K562 (cell line): ENCODE measurements around the gene EEPD1. TPM values are rescaled to one million over a fixed set of nuclear protein-coding genes. Genes with fewer than 3 reads are reported as not detected.

Source experiments
- ATAC-seq: fragments of 200-7000 bp; cut with Tn5 transposase; 3 replicates; pipeline ENCODE4 v1.9.1; 2020; ENCODE audit warnings: moderate library complexity
- BruUV-seq: library from RNA; stranded (reverse); fragments of 400-500 nt; replicated peaks from 2 replicates; lab custom pipeline; 2021; lab: Mats Ljungman, UMichigan
- CTCF ChIA-PET: fragments of 300-600 bp; formaldehyde crosslinking; extraction: SDS; loops from one replicate; lab custom pipeline; 2021; ENCODE audit warnings: low intra/inter-chr PET ratio; lab: Yijun Ruan, JAX
- POLR2A ChIA-PET: fragments of 300-600, 350-650 bp; sonication (Branson Sonifier 250); formaldehyde crosslinking; extraction: SDS; loops from one replicate; lab custom pipeline; 2021; ENCODE audit warnings: antibody characterized with exemption, inconsistent platforms; lab: Yijun Ruan, JAX
- DNase-seq, 4 experiments: peaks; one replicate each; pipeline versions ENCODE4 v3.0.0 to v3.0.0-alpha.2; 2011 to 2018; ENCODE audit warnings: low spot score in 3 of 4, mixed read lengths in 3 of 4; ENCODE audit errors: extremely low read depth in 1 of 4
- FAIRE-seq: peaks from 2 replicates; lab custom pipeline; 2011; peaks lifted over from hg19 to GRCh38; lab: Jason Lieb, UNC
- H2AFZ ChIP-seq: 2 replicates; pipeline ENCODE4 v1.6.0; 2011; ENCODE audit warnings: low read depth, low read length, control low read depth, inconsistent platforms
- H3K27ac ChIP-seq: fragments of 200-600 bp; 3 replicates; pipeline ENCODE4 v1.8.0; 2011; ENCODE audit warnings: low read depth, mild to moderate bottlenecking, control low read depth, inconsistent platforms, low read length, moderate library complexity, mixed read lengths; ENCODE audit errors: extremely low read depth
- H3K27me3 ChIP-seq, 2 experiments: fragments of 300-600 bp in 1 of 2; 2 replicates in 1 of 2; 3 replicates in 1 of 2; pipeline versions ENCODE4 v1.6.0 to v1.8.0; 2011; ENCODE audit warnings: inconsistent platforms in 2 of 2, low read length in 2 of 2, mild to moderate bottlenecking in 1 of 2, mixed read lengths in 1 of 2, moderate library complexity in 1 of 2; ENCODE audit not compliant: control insufficient read depth in 2 of 2, insufficient read depth in 2 of 2
- H3K36me3 ChIP-seq: fragments of 300-600 bp; 3 replicates; pipeline ENCODE4 v1.8.0; 2011; ENCODE audit warnings: mild to moderate bottlenecking, low read length, inconsistent platforms; ENCODE audit not compliant: control insufficient read depth, insufficient read depth
- H3K4me1 ChIP-seq, 2 experiments: fragments of 200-600 bp in 1 of 2; replicated peaks in 1 of 2; 2 replicates in 1 of 2; 3 replicates in 1 of 2; pipeline versions ENCODE4 v1.5.1 to v1.8.0; 2011; ENCODE audit warnings: inconsistent platforms in 2 of 2, low read length in 2 of 2, mild to moderate bottlenecking in 1 of 2, mixed read lengths in 1 of 2, moderate library complexity in 1 of 2; ENCODE audit not compliant: control insufficient read depth in 2 of 2, insufficient read depth in 2 of 2
- H3K4me2 ChIP-seq: 2 replicates; pipeline ENCODE4 v1.6.1; 2011; ENCODE audit warnings: low read length, control low read depth, inconsistent platforms, mixed read lengths; ENCODE audit not compliant: insufficient read depth
- H3K4me3 ChIP-seq: fragments of 200-600 bp; sonication (generic), shearing (Covaris generic); 2 replicates; pipeline ENCODE4 v1.5.1; 2016; ENCODE audit warnings: control low read depth, inconsistent platforms
- H3K79me2 ChIP-seq: fragments of 200-600 bp; 3 replicates; pipeline ENCODE4 v1.8.0; 2011; ENCODE audit warnings: low read length, inconsistent platforms; ENCODE audit not compliant: control insufficient read depth, insufficient read depth
- H3K9ac ChIP-seq, 2 experiments: 2 replicates each; pipeline versions ENCODE4 v1.6.0 to v1.6.1; 2011; ENCODE audit warnings: low read depth in 2 of 2, low read length in 2 of 2, control low read depth in 1 of 2, inconsistent platforms in 1 of 2, mild to moderate bottlenecking in 1 of 2, mixed read lengths in 1 of 2; ENCODE audit not compliant: insufficient read depth in 1 of 2
- H3K9me1 ChIP-seq: one replicate; pipeline ENCODE4 v1.6.0; 2011; ENCODE audit warnings: inconsistent platforms, mild to moderate bottlenecking, low read length, moderate library complexity; ENCODE audit not compliant: control insufficient read depth, insufficient read depth
- H3K9me3 ChIP-seq: replicated peaks from 2 replicates; pipeline ENCODE4 v1.5.1; 2011; ENCODE audit warnings: low read depth, low read length, inconsistent platforms; ENCODE audit not compliant: control insufficient read depth, insufficient read depth
- H4K20me1 ChIP-seq: replicated peaks from 2 replicates; pipeline ENCODE4 v1.6.1; 2011; ENCODE audit warnings: low read length, inconsistent platforms, mixed read lengths; ENCODE audit not compliant: control insufficient read depth, insufficient read depth
- AFF1 ChIP-seq, 2 experiments: fragments of 450-650 bp; IDR thresholded peaks; 2 replicates each; pipeline ENCODE4 v1.6.1; 2018; ENCODE audit warnings: mild to moderate bottlenecking in 2 of 2, low read depth in 1 of 2; ENCODE audit not compliant: partially characterized antibody in 2 of 2
- STAT5B ChIP-seq: fragments of 250-450 bp; sonication (Bioruptor Pico); IDR thresholded peaks from 2 replicates; pipeline ENCODE4 v1.8.0; 2021; ENCODE audit warnings: mild to moderate bottlenecking, inconsistent platforms
- WGBS: fragments of 100-300 bp; shearing (Covaris generic); methylation state at CpG from one replicate; pipeline ENCODE4 v1.1.6; 2016; ENCODE audit warnings: low coverage, mixed read lengths; ENCODE audit not compliant: insufficient coverage; ENCODE audit errors: missing lambda C conversion rate; 5-methylcytosine and 5-hydroxymethylcytosine counted together
- in situ Hi-C: fragments of 300-500 bp; cut with MboI; formaldehyde crosslinking; loops from 4 replicates; pipeline ENCODE4 v1.15.0; 2018; ENCODE audit warnings: inconsistent platforms, mixed read lengths
- intact Hi-C: fragments of 100-400 bp; cut with micrococcal nuclease; formaldehyde crosslinking; loops from 2 replicates; pipeline ENCODE4 v1.14.2; 2022
- polyA plus RNA-seq, 8 experiments: library from polyadenylated mRNA; depleted of rRNA in 4 of 8; stranded (reverse) in 5 of 8; unstranded in 3 of 8; fragments of >200 nt; fragmentation: Nextera tagmentation in 2 of 8; fragmentation: Illumina TruSeq in 1 of 8; extraction: Ambion mirVana in 2 of 8; extraction: Trizol in 1 of 8; gene quantifications; 2 replicates each; pipeline versions ENCODE4 v1.2.1 to v1.2.3, GENCODE V29; 2011 to 2014; ENCODE audit warnings: inconsistent platforms in 1 of 8, missing spikeins in 1 of 8
- total RNA-seq, 7 experiments: library from RNA; depleted of rRNA in 6 of 7; stranded (reverse); fragments of >200 nt in 6 of 7; fragmentation: Illumina TruSeq in 2 of 7; extraction: Trizol in 2 of 7; gene quantifications; 2 replicates each; pipeline versions ENCODE4 v1.2.1 to v1.2.3, GENCODE V29; 2011 to 2021; ENCODE audit warnings: low replicate concordance in 1 of 7

EEPD1 gene
- total and polyA plus RNA-seq, 9 of the 15 experiments (the other 6 are each of a cell fraction or from before 2014, with no cell fraction given): 0.01 to 1.5 (median 0.74) TPM; not detected in 1

DNA sequence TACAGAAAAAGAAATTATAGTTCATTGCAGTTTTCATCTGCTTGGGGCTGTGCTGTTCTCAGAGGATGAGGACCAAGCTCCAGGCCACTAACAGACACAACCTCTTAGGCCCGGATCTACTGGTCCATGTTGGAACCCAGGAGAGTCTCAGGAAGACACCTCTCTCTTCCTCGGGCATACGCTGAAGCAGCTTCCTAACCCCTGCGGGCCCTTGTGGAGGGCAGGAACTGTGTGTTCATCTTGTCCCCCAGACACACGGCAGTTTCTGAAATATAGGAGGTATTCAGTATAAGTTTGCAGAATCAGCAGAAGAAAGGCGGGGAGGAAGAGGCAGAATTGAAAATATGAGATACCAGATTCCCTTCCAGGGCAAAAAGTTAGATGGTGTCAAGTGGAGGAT is 78.4 kb downstream of the EEPD1 start:
- DNase-seq: no peak
- POLR2A ChIA-PET: no interaction called here
- Histone ChIP-seq H3K27ac (no peak overlapping the region), H3K4me1 (peaks cover 0 to 6% of the 10 kb centered on the region in 2 experiments; a peak in 2 of 5 replicates), H3K9me3 (no peaks in the 10 kb centered on the region), H3K9me1 (no peaks in the 10 kb centered on the region), H3K9ac (no peak overlapping the region), H3K4me2 (no peak overlapping the region), H2AFZ (no peak overlapping the region), H3K36me3 (no peaks in the 10 kb centered on the region), H4K20me1 (no peaks in the 10 kb centered on the region), H3K27me3 (peaks cover 10 to 60% of the 10 kb centered on the region in 2 experiments; a peak in 3 of 5 replicates), H3K79me2 (no peaks in the 10 kb centered on the region), H3K4me3 (no peak overlapping the region)
- CTCF ChIA-PET: no interaction called here
- no peak for FAIRE-seq
- intact Hi-C loops: no loop called here
- no peak for ATAC-seq
- WGBS: 0% methylated on average over 6 of the region's 6 CpGs
- no TSS peak for BruUV-seq
- no peak for TF ChIP-seq AFF1 (IDR thresholded peaks at IDR 0.05; ENCODE audit: low read depth in 1 of 2, partially characterized antibody in 2 of 2)
- no peak for TF ChIP-seq STAT5B
- in situ Hi-C loops: no loop called here
